Lung (tissue), 12 donors: ENCODE data around the gene TNFRSF11A. TPM values are rescaled to one million over a fixed set of nuclear protein-coding genes. Genes with fewer than 3 reads are reported as not detected.
A peak's percentile ranks its signal among the peaks of the same experiment; 100 is the strongest.

Experiments
- ATAC-seq: fragments of 200-7000 bp; cut with Tn5 transposase; one replicate; pipeline ENCODE4 v1.9.1; 2020; ENCODE audit warnings: moderate number of reproducible peaks; ENCODE audit not compliant: insufficient read depth, low FRiP score
- DNase-seq, 3 donors: peaks; one replicate each; pipeline ENCODE4 v3.0.0-alpha.2; 2013 to 2017
- H3K27ac ChIP-seq, 2 donors: one replicate each; pipeline ENCODE4 v1.5.1; 2013; ENCODE audit warnings: mild to moderate bottlenecking in 2 of 2, moderate library complexity in 2 of 2, control low read depth in 1 of 2, inconsistent platforms in 1 of 2, low read depth in 1 of 2, low read length in 1 of 2
- H3K27me3 ChIP-seq, 3 donors: one replicate each; pipeline ENCODE4 v1.5.1; 2013; ENCODE audit warnings: low read length in 2 of 3; ENCODE audit not compliant: control insufficient read depth in 3 of 3, insufficient read depth in 3 of 3
- H3K36me3 ChIP-seq, 4 donors: one replicate each; pipeline ENCODE4 v1.5.1; 2013; ENCODE audit warnings: low read length in 4 of 4, mild to moderate bottlenecking in 1 of 4, moderate library complexity in 1 of 4; ENCODE audit not compliant: control insufficient read depth in 4 of 4, insufficient read depth in 4 of 4
- H3K4me1 ChIP-seq, 5 donors: one replicate each; pipeline ENCODE4 v1.5.1; 2013; ENCODE audit warnings: low read length in 5 of 5, mild to moderate bottlenecking in 2 of 5, moderate library complexity in 1 of 5; ENCODE audit not compliant: control insufficient read depth in 5 of 5, insufficient read depth in 5 of 5
- H3K4me3 ChIP-seq: one replicate; pipeline ENCODE4 v1.5.1; 2013; ENCODE audit warnings: mild to moderate bottlenecking, control low read depth, moderate library complexity
- H3K9ac ChIP-seq, 2 donors: one replicate each; pipeline ENCODE4 v1.5.1; 2013; ENCODE audit warnings: low read length in 2 of 2, control low read depth in 1 of 2; ENCODE audit not compliant: insufficient read depth in 1 of 2
- H3K9me3 ChIP-seq, 4 donors: one replicate each; pipeline ENCODE4 v1.5.1; 2013; ENCODE audit warnings: low read length in 3 of 4, mild to moderate bottlenecking in 1 of 4, moderate library complexity in 1 of 4; ENCODE audit not compliant: control insufficient read depth in 4 of 4, insufficient read depth in 3 of 4
- CTCF ChIP-seq: IDR thresholded peaks from 2 replicates; pipeline ENCODE4 v1.5.1; 2012; ENCODE audit warnings: mild to moderate bottlenecking; ENCODE audit errors: control extremely low read depth, extremely low read depth
- WGBS, 2 donors: extraction: QIAGEN DNeasy Blood & Tissue Kit; methylation state at CpG; one replicate each; pipeline ENCODE4 v1.1.7; 2013; 5-methylcytosine and 5-hydroxymethylcytosine counted together
- polyA plus RNA-seq, 2 donors: library from polyadenylated mRNA; stranded (reverse); fragments of 200-250 nt; gene quantifications; one replicate each; pipeline ENCODE4 v1.2.1, GENCODE V29; 2013
- total RNA-seq, 2 donors: library from RNA; depleted of rRNA in 1 of 2; stranded (reverse); fragments of >200 nt in 1 of 2; gene quantifications; one replicate each; pipeline ENCODE4 v1.2.1, GENCODE V29; 2014 to 2021
- donor health status: control.
- donor health status: control.
- donor health status: Bipolar disorder and iron deficiency.
- donor health status: healthy.
- donor health status: DM: yes; HTN: yes; CAD: no.

The TNFRSF11A gene
- total and polyA plus RNA-seq, 4 donors, result 1.0 to 7.8 (median 2.8) TPM

DNA sequence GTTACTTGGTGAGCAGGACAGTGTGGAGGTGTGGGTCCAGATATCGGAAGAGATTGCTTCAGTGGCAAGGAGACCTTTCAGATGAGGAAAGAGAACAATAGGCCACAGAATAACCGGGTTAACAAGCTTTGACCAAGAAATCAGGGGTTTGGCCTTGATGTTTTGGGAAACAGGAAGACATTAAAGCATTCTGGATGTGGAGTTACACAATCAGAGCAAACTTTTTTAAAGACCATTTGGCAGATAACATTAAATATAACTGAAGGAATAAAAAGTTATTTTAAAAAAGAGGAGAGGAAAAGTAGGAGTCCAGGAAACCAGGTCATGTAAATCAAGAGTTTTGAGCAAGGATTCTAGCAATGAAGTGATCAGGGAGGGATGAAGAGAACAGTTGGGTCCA, 35.7 kb downstream of the TNFRSF11A start:
- Histone ChIP-seq H3K9me3 (no peaks in the 10 kb centered on the region), H3K27me3 (no peaks in the 10 kb centered on the region), H3K36me3 (peaks cover 0 to 2% (median 0%) of the 10 kb centered on the region in 4 donors), H3K4me1 (no peaks in the 10 kb centered on the region), H3K9ac (no peak overlapping the region), H3K27ac (no peak overlapping the region), H3K4me3 (no peak overlapping the region)
- DNase-seq (peak in 1 of 3 donors; percentile 65), ATAC-seq (no peak)
- no peak for TF ChIP-seq CTCF
- WGBS, 2 donors, result 50 to 52% methylated on average over 2 of the region's 2 CpGs

DNA sequence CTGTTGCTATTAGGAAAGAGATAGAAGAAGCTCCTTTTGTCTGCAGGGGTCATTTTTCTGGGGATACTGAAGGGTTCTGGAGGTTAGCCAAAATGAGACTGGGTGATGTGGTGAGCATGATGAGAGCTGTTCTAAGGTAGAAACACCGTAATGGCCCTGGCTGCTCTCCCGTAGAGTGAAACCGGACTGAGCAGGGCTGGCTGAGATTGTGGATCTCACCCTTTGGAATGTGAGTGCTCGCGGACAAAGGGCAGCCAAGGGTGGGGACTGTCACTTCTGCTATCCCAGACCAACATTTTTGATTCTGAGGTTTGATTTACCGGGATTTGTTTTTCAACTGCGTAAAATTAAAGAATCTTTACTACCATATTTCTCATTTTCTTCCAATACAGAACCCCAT, 36.2 kb downstream of the TNFRSF11A start:
- Histone ChIP-seq H3K36me3 (peaks cover 0 to 2% (median 0%) of the 10 kb centered on the region in 4 donors), H3K4me1 (no peaks in the 10 kb centered on the region), H3K9me3 (no peaks in the 10 kb centered on the region), H3K4me3 (no peak overlapping the region), H3K27me3 (no peaks in the 10 kb centered on the region), H3K27ac (no peak overlapping the region), H3K9ac (no peak overlapping the region)
- WGBS, 2 donors, result 85 to 92% methylated on average over 7 of the region's 7 CpGs
- ATAC-seq, result no peak
- TF ChIP-seq CTCF, result no peak
- DNase-seq, result no peak

- TF ChIP-seq CTCF, result no peak
- Histone ChIP-seq H3K4me3 (no peak overlapping the region), H3K9me3 (no peaks in the 10 kb centered on the region), H3K27me3 (no peaks in the 10 kb centered on the region), H3K27ac (no peak overlapping the region), H3K36me3 (no peaks in the 10 kb centered on the region), H3K4me1 (no peaks in the 10 kb centered on the region), H3K9ac (no peak overlapping the region)
- ATAC-seq, result no peak
- 83 to 95% methylated on average over 5 of the region's 5 CpGs for WGBS, 2 donors
- no peak for DNase-seq
These were observed 39.4 kb downstream of the TNFRSF11A start for GRCh38 chr18:62364558-62364957.

- Histone ChIP-seq H3K27ac (no peak overlapping the region), H3K9me3 (no peaks in the 10 kb centered on the region), H3K9ac (no peak overlapping the region), H3K27me3 (no peaks in the 10 kb centered on the region), H3K4me1 (no peaks in the 10 kb centered on the region), H3K4me3 (no peak overlapping the region), H3K36me3 (no peaks in the 10 kb centered on the region)
- 53% methylated on average over 2 of the region's 2 CpGs for WGBS, 2 donors
- no peak for TF ChIP-seq CTCF
- DNase-seq, result no peak
- ATAC-seq, result no peak
These were observed 40.3 kb downstream of the TNFRSF11A start for GRCh38 chr18:62365420-62365819.
